GF-D8 (cell line): ENCODE data around the gene CYTL1.
"Not testable (repeated sequence)": the region's sequence is repeated elsewhere in the genome, so short reads cannot be mapped to it uniquely, and the experiment has no call there.

Source experiments
- DNase-seq: peaks from one replicate; lab custom pipeline; 2025; lab: John Stamatoyannopoulos, UW

The CYTL1 gene

DNA sequence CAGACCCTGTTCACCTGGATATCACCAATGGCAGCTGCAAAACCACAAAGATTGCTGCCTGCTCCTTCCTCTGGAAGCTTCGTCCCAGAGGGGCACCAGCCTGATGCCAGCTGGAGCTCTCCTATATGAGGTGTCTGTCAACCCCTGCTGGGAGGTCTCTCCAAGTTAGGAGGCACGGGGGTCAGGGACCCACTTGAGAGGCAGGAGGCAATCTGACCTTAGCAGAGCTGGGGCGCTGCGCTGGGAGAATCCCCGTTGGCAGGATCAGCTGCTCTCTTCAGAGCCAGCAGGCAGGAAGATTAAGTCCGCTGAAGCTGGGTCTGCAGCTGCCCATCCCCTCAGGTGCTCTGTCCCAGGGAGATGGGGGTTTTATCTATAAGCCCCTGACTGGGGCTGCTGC, 17.6 kb downstream of the CYTL1 start:
- not testable (repeated sequence) for DNase-seq

DNA sequence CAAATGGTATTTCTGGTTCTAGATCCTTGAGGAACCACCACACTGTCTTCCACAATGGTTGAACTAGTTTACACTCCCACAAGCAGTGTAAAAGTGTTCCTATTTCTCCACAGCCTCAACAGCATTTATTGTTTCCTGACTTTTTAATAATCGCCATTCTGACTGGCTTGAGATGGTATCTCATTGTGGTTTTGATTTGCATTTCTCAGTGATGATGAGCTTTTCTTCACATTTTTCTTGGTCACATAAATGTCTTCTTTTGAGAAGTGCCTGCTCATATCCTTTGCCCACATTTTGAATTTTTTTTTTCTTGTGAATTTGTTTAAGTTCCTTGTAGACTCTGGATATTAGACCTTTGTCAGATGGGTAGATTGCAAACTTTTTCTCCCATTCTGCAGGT, 22.3 kb downstream of the CYTL1 start:
- DNase-seq: not testable (repeated sequence)

DNA sequence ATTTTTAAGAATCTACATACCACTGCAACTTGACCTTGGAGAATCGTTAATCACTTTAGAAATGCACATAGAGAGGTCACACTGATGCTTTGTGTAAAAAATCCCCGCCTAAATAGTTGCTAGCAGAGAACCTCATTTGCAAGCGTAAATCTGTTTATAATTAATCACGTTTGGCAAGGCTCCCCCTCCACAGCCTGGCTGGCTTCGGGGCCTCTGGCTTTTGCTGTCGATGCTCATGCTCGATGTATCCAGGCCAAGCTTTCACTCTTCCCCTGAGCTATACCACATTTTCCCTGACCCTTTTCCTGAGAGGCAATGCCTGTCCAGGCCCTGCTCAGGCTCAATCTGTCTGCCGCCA, 23.4 kb downstream of the CYTL1 start:
- DNase-seq: no peak

DNA sequence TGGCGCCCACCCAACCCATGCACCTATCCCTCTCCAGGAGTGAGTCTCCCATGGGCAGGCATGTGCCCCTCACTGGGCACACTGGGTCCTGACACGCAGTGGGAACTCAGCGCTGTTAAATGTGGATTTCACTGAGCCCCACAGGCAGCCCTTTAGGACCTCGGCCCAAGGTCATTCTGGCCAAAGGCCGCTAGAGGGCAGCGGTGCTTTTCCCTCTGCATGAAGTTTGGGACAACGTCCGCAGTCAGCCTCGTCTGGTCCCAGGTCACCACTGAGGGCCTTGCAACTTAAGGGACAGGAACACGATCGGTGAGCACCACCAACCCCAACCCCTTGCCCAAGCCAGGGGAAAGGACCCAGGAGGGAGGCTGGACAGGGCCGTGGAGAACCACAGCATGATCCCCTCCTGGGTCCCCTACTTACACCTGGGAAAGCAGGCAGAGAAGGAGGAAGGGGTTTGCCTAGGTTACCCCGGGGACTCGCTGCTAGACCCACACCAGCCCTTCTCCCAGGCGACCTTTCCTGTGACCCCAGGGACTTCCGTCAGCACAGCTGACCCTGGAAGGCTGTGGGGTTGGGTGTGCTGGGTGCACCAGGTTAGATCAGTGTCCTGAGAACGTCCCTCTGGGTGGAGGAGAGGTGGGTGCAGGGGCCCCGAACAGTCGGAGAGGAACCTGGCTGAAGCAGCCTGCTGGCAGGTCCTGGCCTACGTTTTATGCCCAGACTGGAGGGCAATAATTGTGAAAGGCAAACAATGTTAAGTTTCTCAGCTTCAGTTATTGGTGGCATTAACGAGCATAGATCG, 24.0 kb downstream of the CYTL1 start:
- no peak for DNase-seq

DNA sequence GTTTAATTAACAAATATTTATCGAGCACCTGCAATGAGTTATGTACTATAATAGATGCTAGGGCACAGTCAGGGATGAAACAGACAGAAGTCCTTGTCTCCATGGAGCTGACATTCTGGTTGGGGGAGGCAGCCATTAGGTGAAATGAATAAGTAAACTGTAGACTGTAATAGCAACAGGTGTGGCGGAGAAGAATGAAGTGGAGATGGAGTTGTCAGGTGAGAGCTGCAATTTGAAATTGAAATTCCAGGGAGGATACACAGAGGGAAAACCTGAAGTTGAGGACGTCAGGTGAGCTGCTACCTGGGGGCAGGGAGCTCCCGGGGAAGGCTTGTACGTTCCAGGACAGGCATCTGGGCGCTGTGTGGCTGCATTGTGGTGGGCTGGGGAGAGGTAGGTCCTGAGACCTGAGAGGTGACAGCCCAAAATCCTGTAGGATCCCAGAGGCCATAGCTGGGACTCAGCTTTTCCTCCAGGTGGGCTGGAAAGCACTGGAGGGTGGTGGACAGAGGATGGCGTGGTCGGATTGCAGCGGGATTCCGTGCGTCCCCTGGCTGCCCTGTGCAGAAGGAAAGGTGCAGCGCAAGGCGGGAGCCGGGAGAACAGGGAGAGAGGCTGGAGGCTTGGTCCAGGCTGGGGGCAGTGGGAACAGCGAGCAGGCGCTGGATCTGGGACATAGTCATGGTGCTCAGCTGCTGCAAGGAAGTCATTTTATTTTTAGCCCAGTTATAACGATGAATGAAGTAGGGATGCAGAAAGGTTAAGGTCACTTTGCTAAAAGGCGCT, 24.8 kb downstream of the CYTL1 start:
- DNase-seq: no peak

DNA sequence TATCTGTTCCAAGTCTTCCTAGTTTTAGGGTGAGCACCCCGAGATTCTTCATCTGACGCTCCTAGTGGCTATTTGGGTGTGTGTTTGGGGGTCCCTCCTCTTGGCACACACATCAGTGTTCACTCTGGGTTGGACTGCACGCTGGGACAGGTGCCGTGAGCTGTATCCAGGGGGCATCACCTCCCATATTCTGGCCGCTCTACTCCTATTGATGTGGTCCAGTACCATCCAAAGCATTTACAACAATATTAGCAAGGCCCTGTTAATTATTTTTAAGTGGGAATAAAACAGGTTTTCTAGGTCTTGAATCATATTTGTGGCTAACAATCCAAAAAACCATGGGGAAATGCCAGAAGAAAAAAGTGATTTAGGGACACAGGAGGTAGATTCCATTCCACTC, 26.4 kb downstream of the CYTL1 start:
- DNase-seq: no peak

DNA sequence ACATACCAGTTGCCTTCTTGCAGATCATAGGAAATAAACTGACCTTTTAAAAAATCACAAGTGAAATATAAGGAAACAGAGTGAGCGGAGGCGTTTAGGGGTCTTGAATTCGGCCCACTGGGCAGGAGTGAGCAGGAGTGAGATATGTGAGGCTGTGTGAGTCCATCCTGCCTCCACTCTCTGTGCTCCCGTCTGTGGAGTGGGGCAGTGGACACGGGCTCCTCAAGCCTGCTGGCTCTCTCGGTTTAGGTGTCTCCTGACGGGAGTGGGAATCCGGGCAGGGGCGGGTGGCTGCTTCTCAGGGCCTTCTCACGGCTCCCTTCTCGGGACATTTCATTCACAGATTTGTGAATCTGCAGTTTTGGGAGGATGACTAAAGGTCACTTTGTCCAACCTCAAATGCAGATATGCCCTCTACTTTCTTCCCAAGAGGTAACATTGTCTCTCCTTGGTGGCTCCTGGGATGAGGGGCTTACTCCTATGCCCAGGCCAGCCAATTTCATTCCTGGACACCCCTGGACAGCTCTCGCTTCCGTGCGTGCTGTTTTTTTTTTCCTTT, 27.6 kb downstream of the CYTL1 start:
- DNase-seq: no peak

DNA sequence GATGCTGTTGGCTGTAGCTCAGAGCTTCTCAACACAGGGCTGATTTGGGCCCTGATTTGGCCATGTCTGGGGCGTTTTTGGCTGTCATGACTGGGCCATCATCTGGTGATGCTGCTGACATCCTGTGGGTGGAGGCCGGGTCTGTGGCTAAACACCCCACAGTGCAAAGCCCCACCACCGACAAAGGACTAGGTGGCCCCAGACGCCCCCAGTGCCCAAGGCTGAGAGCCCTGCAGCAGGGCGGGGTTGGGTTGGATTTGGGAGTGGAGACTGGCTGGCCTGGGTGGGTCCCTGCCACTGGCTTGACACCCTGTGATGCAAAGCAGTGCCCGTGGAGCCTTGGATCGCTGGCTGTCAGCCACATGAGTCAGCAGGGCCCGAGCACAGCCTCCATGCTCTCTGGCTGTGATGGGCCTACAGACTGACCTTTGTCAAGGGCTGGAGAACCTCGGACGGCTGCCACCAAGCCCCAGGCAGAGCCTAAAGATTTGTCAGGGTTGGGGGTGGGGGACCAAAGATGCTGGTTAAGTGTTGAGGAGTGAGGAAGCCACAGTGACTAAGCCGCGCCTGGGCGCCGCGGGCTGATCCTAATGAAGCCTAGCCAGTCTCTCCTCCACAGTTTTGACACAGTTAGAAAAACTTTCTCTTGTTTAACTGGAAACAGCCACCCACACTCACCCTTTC, 28.3 kb downstream of the CYTL1 start:
- DNase-seq: no peak

DNA sequence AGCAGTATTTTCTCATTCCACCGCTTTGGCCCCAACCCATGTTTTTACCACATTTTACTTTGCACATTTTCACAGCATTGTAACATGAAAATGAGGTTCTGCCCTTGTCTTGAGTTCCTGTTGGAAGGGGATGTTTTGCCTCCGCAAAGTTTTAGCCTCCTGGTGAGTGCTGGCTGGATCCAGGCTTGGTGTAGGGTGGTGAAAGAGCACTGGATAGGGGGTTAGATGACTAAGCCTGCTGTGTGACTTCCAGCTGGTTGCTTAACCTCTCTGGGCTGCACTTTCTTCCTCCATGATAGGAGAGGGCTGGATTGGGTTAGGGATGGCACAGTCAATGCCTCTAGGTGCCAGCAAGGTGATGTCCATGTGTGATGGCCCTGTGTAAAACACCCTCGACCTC, 28.9 kb downstream of the CYTL1 start:
- no peak for DNase-seq

DNA sequence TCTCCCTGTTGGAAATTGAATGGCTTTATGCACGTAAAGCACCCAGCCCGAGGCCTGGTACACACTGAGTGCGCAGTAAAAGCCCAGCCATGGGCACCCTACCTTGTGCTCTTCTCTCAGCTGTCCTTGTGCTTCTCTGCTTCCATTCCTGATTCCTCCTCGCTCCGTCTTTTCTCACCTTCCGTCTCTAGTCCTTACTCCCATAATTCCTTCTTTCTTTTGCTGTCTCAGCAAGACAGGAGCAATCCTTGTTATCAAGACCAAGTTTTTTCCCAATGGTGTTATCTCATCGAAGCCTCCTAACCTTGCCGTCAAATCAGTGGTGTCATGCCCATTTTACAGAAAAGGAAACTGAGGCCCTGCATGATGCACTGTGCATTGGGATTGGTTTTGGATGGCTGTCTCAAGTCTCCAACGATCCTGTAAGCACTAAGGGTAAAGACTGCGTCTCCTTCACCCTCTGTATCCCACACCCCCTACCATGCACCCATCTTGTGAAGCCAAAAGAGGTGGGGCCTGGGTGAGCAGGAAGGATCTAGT, 30.1 kb downstream of the CYTL1 start:
- no peak for DNase-seq

DNA sequence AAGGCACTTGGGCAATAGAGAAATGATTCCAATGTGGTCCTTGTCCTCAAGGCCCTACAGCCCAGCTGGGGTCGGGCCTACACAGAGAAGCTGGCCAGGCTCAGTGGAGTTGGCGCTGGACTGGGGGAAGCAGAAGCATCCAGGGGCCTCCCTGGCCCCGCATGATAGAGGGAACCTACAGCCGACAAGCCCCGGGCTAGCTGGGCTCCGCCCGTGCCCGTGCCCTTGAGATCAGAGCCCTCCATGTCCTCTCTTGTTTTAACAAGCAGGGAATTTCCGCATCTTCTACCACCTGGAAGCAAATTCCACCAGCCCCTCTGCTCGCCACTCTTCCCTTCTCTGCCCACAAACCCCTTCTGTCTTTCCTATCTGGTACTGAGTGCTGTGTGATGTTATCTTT, 31.6 kb downstream of the CYTL1 start:
- DNase-seq: no peak

DNA sequence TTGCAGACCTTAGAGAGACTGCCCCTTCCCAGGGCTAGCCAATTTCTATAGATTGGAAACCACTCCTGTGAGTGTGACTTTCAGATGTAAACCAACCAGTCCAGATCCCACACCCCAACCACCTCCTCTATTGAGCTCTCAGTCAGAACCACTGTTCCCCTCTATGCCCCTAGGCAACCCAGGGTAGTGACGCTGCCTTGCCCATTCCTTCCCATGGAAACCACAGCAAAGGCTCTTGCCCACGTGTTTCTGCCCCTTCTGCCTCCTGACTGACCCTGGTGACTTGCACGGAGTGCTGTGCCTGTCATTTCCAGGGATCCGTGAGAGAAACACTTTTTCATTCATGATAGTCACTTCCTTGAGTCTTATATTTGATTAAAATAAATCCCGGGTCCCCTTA, 32.4 kb downstream of the CYTL1 start:
- DNase-seq: no peak

DNA sequence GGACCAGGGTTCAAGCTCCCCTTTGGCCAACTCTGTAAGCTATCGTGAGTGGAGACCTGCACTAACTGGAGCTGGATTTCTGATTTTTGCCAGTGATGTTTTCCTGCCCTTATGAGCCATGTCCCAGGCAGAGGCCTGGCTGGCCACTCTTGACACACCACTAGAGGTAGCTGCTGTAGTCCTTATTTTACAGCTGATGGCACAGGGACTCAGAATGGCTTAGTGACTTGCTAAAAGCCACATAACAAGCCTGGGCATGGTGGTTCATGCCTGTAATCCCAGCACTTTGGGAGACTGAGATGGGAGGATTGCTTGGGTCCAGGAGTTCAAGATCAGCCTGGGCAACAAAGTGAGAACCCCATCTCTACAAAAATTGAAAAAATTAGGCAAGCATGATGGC, 33.4 kb downstream of the CYTL1 start:
- DNase-seq: no peak

DNA sequence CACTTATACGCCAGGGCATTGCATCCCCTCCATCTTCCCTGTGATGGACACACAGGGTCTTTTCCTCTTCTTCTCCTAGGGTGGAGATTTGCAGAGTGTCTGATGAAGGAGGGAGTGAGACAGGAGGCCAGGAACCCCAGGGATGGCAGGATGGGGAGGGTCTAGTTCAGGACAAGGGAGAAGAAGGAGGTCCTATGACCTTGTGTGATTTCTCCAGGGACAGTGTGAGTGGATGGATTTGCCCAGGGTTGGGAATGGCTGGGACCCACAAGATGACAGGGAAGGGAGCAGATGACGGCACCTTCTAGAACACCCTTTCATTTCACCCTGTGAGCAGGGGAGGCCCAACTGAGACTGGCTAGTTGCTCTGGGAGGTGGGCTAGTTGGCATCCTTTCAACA, 34.2 kb downstream of the CYTL1 start:
- DNase-seq: no peak

DNA sequence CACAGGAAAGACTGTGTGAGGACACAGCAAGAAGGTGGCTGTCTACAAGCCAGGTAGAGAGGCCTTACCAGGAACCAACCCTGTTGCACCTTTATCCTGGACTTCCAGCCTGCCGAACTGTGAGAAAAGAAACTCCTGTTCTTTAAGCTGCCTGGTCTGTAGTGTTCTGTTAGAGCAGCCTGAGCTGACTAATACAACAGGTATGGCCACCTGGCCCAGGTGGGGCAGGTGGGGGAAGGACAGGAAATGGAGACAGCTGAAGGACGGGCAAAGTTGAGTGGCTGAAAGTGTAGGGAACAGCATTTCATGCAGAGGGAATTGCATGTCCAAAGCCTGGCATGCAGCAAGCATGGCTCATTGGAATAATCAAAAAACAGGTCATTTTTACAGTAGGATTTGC, 35.1 kb downstream of the CYTL1 start:
- DNase-seq: no peak

DNA sequence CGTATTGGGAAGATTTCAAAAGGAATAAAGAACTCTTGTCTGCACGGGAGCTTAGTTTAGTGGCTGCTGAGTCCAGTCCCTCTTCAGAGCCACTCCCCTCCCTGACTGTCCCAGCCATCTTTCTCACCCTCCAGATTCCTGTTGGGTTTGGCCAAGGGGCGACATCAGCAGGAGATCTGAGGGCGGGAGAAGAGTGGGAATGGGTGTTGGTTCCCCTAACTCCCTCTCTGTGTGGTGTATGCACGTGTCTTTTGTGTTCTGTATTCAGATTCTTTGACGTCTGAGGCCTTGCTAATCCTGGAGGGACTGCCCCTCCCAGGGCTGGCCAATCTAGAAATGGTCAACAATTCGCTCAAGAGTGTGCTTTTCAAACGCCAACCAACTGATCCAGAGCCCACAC, 37.4 kb downstream of the CYTL1 start:
- DNase-seq: no peak

DNA sequence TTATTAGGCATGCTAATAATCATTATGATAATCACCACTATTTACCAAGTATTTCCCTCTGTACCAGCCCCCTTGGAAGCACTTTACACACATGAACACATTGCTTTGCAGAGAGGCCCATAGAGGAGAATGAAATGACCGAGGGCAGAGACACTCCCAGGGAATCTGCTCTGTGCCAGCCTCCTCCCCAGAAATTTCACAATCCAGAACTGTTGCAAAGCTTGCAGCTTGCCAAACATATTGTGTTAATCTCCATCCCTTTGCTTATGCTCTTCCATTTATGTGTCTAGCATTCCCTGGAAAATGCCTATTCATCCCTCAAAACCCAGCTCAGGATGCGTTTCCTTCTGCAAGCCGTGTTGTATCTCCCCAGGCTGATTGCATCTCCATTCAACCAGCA, 37.8 kb downstream of the CYTL1 start:
- DNase-seq: no peak

DNA sequence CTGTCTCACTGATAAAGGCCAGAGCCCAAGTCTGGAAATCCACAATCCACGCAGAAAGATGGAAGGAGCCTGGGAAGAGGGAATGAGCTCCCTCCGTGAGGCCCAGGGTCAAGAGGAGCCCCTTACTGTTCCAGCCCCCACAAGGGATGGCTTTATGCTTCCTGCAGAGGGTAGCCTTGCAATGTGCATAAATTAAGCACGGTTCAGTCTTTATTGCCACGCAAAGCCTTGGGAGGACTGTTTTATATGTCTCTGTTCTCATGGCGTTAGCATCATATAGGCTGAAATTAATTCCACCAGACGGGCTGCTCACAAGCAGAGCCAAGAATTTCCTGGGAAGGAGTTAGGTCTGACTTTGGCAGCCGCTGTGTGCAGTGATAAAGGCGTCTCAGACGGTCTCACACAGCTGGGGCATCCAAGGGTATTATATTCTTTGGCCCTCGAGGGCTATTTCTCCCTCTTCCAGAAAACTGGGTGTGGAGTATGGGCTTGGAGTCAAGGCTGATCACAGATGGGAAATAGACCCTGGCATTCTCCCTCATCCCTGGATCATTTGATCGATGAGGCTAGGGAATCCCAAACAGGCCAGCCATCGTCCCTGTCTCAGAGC, 38.5 kb downstream of the CYTL1 start:
- no peak for DNase-seq

DNA sequence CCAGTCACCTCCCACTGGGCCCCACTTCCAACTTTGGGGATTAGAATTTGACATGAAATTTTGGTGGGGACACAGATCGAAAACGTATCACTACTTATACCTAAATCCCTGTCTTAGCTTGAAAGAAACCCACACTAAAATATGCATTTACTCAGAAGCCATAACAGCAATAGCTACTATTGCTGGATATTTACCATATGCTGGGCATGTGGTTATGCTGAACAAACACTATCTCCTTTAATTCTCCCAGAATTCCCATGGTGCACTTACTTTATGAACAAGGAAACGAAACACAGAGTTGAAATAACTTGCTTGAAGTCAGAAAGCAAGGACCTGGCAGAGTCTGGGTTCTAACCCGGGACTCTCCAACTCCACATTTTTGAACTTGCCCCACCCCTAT, 39.3 kb downstream of the CYTL1 start:
- no peak for DNase-seq

DNA sequence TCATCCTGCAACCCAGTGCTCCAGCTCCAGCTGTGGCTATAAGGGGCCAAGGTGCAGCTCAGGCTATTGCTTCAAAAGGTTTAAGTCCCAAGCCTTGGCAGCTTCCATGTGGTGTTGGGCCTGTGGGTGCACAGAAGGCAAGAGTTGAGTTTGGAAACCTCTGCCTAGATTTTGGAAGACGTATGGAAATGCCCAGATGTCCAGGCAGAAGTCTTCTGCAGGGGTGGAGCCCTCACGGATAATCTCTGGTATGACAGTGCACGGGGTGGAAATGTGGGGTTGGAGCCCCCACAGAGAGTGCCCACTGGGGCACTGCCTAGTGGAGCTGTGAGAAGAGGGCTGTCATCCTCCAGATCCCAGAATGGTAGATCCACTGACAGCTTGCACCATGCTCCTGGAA, 44.5 kb downstream of the CYTL1 start:
- DNase-seq: no peak

DNA sequence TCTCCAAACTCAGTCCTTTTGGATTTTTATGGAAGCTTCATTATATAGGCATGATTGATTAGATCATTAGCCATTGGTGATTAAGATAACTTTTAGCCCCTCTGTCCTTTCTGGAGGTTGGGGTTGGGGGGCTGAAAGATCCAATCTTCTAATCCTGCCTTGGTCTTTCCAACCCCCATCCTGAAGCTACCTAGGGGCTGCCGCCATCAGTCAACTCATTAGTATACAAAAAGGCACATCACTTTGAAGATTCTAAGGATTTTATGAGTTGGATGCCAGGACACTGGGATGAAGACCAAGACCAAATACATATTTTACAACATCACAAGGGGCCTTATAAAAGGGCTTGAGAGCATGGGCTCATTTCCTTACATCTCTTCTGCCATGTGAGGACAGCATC, 47.5 kb downstream of the CYTL1 start:
- DNase-seq: no peak

DNA sequence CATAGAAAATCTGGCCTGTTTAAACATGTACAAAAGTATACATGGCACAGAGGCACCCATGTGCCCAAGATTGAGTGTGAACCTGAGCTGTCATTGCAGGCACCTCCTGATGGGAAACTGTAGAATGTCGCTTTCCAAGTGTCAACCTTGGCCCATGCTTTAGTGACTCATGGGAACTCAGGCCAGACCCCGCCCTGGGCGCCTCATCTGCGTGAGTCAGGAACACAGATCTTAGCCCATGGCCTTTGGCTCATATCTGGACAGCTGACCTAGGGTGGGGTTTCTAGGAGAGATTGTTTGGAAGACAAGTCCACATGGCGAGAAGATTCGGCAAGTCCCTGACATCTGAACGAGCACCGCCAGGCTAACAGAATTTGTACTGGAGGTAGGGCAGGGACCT, 50.0 kb downstream of the CYTL1 start:
- DNase-seq: no peak
